ENCODE data around the gene RIMS4. TPM values are rescaled to one million over a fixed set of nuclear protein-coding genes. Genes with fewer than 3 reads are reported as not detected.

Gene RIMS4
- total and polyA plus RNA-seq, 2 of the 13 experiments (the other 11 are each of a cell fraction or from before 2014, with no cell fraction given), result 0.01 to 0.07 TPM

DNA sequence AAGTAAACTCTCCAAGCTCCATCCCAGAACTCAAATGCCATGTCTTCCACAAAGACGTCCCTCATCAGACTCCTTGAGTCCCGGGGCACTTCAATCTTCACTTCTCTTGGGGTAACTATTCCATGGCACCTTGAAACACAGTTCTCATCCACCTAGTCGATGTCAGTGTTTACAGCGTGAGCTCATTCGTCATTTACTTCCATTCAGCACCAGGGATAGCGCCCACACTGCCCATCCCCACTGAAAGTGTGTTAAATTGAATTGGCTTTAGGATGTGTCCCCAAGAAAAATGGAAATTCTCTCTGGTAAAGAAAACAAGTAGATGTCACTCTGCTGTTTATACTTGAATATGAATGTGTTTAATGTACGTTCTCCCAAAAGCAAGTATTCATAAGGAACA, 33.4 kb downstream of the RIMS4 start (continued):
- TF ChIP-seq FOXO4 (CRISPR knock-in tag; conservative IDR thresholded peaks at IDR 0.05) (no peak), SSRP1 (CRISPR knock-in tag; IDR thresholded peaks at IDR 0.05) (no peak), TSC22D2 (CRISPR knock-in tag; IDR thresholded peaks at IDR 0.05; ENCODE audit: borderline replicate concordance) (0 out of 2 replicates have a peak, but pooled peaks have one; percentile 71), ZNF878 (CRISPR knock-in tag; IDR thresholded peaks at IDR 0.05) (0 out of 2 replicates have a peak, but pooled peaks have one; percentile 28), RARA (CRISPR knock-in tag; IDR thresholded peaks at IDR 0.05) (peak; percentile 62), PCBP2 (optimal IDR thresholded peaks at IDR 0.05; ENCODE audit: low read depth, low read length, poor library complexity, severe bottlenecking) (no peak), NONO (IDR thresholded peaks at IDR 0.05) (no peak), NONO (CRISPR knock-in tag; conservative IDR thresholded peaks at IDR 0.05) (no peak), ESRRA (CRISPR knock-in tag; IDR thresholded peaks at IDR 0.05; ENCODE audit: low read depth) (no peak), ZNF550 (CRISPR knock-in tag; IDR thresholded peaks at IDR 0.05; ENCODE audit: borderline replicate concordance) (no peak), HNF4G (IDR thresholded peaks at IDR 0.05; ENCODE audit: borderline replicate concordance, low read depth, low read length) (no peak), HNF4G (CRISPR knock-in tag; IDR thresholded peaks at IDR 0.05; ENCODE audit: borderline replicate concordance, low read depth) (no peak), POLR2AphosphoS5 (IDR thresholded peaks at IDR 0.05; ENCODE audit: low read depth, low read length) (no peak), U2AF1 (optimal IDR thresholded peaks at IDR 0.05; ENCODE audit: low read depth, low read length) (no peak), HDAC1 (CRISPR knock-in tag; IDR thresholded peaks at IDR 0.05) (no peak), ZBTB34 (CRISPR knock-in tag; IDR thresholded peaks at IDR 0.05) (no peak), ELF3 (CRISPR knock-in tag; IDR thresholded peaks at IDR 0.05) (0 out of 2 replicates have a peak, but pooled peaks have one; percentile 46), FOXK1 (CRISPR knock-in tag; IDR thresholded peaks at IDR 0.05; ENCODE audit: borderline replicate concordance, low read depth) (peak; percentile 72; the same call in 1 of the 2 replicates), SP2 (CRISPR knock-in tag; IDR thresholded peaks at IDR 0.05) (no peak), SRSF1 (optimal IDR thresholded peaks at IDR 0.05; ENCODE audit: low read depth, low read length) (no peak), TCF7L2 (IDR thresholded peaks at IDR 0.05; ENCODE audit: low read depth, low read length) (no peak)
- TF ChIP-seq, protein P1, sequence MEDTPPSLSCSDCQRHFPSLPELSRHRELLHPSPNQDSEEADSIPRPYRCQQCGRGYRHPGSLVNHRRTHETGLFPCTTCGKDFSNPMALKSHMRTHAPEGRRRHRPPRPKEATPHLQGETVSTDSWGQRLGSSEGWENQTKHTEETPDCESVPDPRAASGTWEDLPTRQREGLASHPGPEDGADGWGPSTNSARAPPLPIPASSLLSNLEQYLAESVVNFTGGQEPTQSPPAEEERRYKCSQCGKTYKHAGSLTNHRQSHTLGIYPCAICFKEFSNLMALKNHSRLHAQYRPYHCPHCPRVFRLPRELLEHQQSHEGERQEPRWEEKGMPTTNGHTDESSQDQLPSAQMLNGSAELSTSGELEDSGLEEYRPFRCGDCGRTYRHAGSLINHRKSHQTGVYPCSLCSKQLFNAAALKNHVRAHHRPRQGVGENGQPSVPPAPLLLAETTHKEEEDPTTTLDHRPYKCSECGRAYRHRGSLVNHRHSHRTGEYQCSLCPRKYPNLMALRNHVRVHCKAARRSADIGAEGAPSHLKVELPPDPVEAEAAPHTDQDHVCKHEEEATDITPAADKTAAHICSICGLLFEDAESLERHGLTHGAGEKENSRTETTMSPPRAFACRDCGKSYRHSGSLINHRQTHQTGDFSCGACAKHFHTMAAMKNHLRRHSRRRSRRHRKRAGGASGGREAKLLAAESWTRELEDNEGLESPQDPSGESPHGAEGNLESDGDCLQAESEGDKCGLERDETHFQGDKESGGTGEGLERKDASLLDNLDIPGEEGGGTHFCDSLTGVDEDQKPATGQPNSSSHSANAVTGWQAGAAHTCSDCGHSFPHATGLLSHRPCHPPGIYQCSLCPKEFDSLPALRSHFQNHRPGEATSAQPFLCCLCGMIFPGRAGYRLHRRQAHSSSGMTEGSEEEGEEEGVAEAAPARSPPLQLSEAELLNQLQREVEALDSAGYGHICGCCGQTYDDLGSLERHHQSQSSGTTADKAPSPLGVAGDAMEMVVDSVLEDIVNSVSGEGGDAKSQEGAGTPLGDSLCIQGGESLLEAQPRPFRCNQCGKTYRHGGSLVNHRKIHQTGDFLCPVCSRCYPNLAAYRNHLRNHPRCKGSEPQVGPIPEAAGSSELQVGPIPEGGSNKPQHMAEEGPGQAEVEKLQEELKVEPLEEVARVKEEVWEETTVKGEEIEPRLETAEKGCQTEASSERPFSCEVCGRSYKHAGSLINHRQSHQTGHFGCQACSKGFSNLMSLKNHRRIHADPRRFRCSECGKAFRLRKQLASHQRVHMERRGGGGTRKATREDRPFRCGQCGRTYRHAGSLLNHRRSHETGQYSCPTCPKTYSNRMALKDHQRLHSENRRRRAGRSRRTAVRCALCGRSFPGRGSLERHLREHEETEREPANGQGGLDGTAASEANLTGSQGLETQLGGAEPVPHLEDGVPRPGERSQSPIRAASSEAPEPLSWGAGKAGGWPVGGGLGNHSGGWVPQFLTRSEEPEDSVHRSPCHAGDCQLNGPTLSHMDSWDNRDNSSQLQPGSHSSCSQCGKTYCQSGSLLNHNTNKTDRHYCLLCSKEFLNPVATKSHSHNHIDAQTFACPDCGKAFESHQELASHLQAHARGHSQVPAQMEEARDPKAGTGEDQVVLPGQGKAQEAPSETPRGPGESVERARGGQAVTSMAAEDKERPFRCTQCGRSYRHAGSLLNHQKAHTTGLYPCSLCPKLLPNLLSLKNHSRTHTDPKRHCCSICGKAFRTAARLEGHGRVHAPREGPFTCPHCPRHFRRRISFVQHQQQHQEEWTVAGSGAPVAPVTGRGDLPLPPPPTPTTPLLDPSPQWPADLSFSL (CRISPR knock-in tag; IDR thresholded peaks at IDR 0.05), result no peak
- TF ChIP-seq, protein P2, sequence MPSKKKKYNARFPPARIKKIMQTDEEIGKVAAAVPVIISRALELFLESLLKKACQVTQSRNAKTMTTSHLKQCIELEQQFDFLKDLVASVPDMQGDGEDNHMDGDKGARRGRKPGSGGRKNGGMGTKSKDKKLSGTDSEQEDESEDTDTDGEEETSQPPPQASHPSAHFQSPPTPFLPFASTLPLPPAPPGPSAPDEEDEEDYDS (CRISPR knock-in tag; IDR thresholded peaks at IDR 0.05), result no peak
